T-helper 2 cell treated with Interferon-gamma antibody and Interleukin-4, amounts not matched to agents 100 ng/mL and 5 ng/mL, for 36 hours (primary cell): ENCODE measurements around the gene RPTOR. TPM values are rescaled to one million over a fixed set of nuclear protein-coding genes. Genes with fewer than 3 reads are reported as not detected.

ENCODE experiments used
- intact Hi-C: fragments of 100-400 bp; cut with micrococcal nuclease; formaldehyde crosslinking; loops from one replicate; pipeline ENCODE4 v1.15.1; 2023
- total RNA-seq: library from RNA; stranded (reverse); gene quantifications from 2 replicates; pipeline ENCODE4 v1.2.3, GENCODE V29; 2022

RPTOR gene
- total RNA-seq, 1 donor from 2014 or later, result 78.5 TPM

- intact Hi-C loops, result loop anchor here (1.0 to 5.0 kb wide), 4 partner anchors 20 to 131 kb away; no protein-coding TSS in a partner anchor
Measured at GRCh38 chr17:80761110-80761871, 216.7 kb downstream of the RPTOR start.

- intact Hi-C loops, result loop anchor here (5.0 kb wide), 2 partner anchors 95 to 130 kb away; no protein-coding TSS in a partner anchor
Measured at GRCh38 chr17:80762076-80762475, 217.4 kb downstream of the RPTOR start.

- intact Hi-C loops, result loop anchor here (5.0 kb wide), 2 partner anchors 94 to 129 kb away; no protein-coding TSS in a partner anchor
Measured at GRCh38 chr17:80763293-80763867, 218.7 kb downstream of the RPTOR start.

- intact Hi-C loops, result loop anchor here (5.0 kb wide), 3 partner anchors 93 to 128 kb away; no protein-coding TSS in a partner anchor
Measured at GRCh38 chr17:80764627-80765145, 220.0 kb downstream of the RPTOR start.

- intact Hi-C loops, result loop anchor here (5.0 kb wide), 1 partner anchor 107 kb away; no protein-coding TSS in a partner anchor
Measured at GRCh38 chr17:80765241-80765961, 220.8 kb downstream of the RPTOR start.

GRCh38 chr17:80766290-80766855 lies 221.7 kb downstream of the RPTOR start:
- intact Hi-C loops, result loop anchor here (5.0 kb wide), 1 partner anchor 106 kb away; no protein-coding TSS in a partner anchor

GRCh38 chr17:80768389-80768788 lies 223.8 kb downstream of the RPTOR start:
- intact Hi-C loops, result loop anchor here (5.0 kb wide), 1 partner anchor 104 kb away; no protein-coding TSS in a partner anchor

- intact Hi-C loops, result loop anchor here (5.0 kb wide), 1 partner anchor 103 kb away; no protein-coding TSS in a partner anchor
Measured at GRCh38 chr17:80768936-80769335, 224.3 kb downstream of the RPTOR start.

- intact Hi-C loops, result loop anchor here (5.0 kb wide), 1 partner anchor 103 kb away; no protein-coding TSS in a partner anchor
Measured at GRCh38 chr17:80769516-80769915, 224.9 kb downstream of the RPTOR start.

GRCh38 chr17:80769936-80770625 lies 225.4 kb downstream of the RPTOR start:
- intact Hi-C loops, result loop anchor here (5.0 kb wide), 1 partner anchor 102 kb away; no protein-coding TSS in a partner anchor

GRCh38 chr17:80770881-80771611 lies 226.4 kb downstream of the RPTOR start:
- intact Hi-C loops, result no loop called here

- intact Hi-C loops, result no loop called here
Measured at GRCh38 chr17:80771612-80772005, 227.0 kb downstream of the RPTOR start.

- intact Hi-C loops, result no loop called here
Measured at GRCh38 chr17:80772906-80773242, 228.2 kb downstream of the RPTOR start.

- intact Hi-C loops, result no loop called here
Measured at GRCh38 chr17:80773243-80773991, 228.8 kb downstream of the RPTOR start.

GRCh38 chr17:80774146-80774545 lies 229.5 kb downstream of the RPTOR start:
- intact Hi-C loops, result no loop called here

GRCh38 chr17:80774643-80775281 lies 230.1 kb downstream of the RPTOR start:
- intact Hi-C loops, result no loop called here

- intact Hi-C loops, result no loop called here
Measured at GRCh38 chr17:80775863-80776262, 231.2 kb downstream of the RPTOR start.

GRCh38 chr17:80777274-80777673 lies 232.6 kb downstream of the RPTOR start:
- intact Hi-C loops, result no loop called here

GRCh38 chr17:80778716-80779115 lies 234.1 kb downstream of the RPTOR start:
- intact Hi-C loops, result no loop called here
